HepG2 (cell line): ENCODE measurements around the gene FLAD1. TPM values are rescaled to one million over a fixed set of nuclear protein-coding genes. Genes with fewer than 3 reads are reported as not detected.
A peak's percentile ranks its signal among the peaks of the same experiment; 100 is the strongest.

Experiments
- ARID3A ChIP-seq: IDR thresholded peaks from 2 replicates; pipeline ENCODE4 v1.6.1; 2012; ENCODE audit warnings: low read depth, low read length, improper control_type of control experiment
- CBX5 ChIP-seq: sonication (generic); formaldehyde crosslinking; IDR thresholded peaks from 2 replicates; pipeline ENCODE4 v1.4.0; 2020; ENCODE audit warnings: missing genetic modification reagents, borderline replicate concordance
- DDIT3 ChIP-seq: sonication (generic); formaldehyde crosslinking; IDR thresholded peaks from 2 replicates; pipeline ENCODE4 v1.4.0; 2020; ENCODE audit warnings: mild to moderate bottlenecking, missing genetic modification reagents
- HES4 ChIP-seq: sonication (generic); formaldehyde crosslinking; IDR thresholded peaks from 2 replicates; pipeline ENCODE4 v1.9.0; 2021; ENCODE audit warnings: mild to moderate bottlenecking, missing genetic modification reagents, borderline replicate concordance
- ISX ChIP-seq: sonication (generic); formaldehyde crosslinking; conservative IDR thresholded peaks from 2 replicates; pipeline ENCODE4 v1.5.0; 2020; ENCODE audit warnings: missing genetic modification reagents
- KMT2B ChIP-seq: IDR thresholded peaks from 2 replicates; pipeline ENCODE4 v1.6.1; 2016; ENCODE audit warnings: missing genetic modification reagents, missing compliant biosample characterization
- NONO ChIP-seq, 2 experiments: fragments of 450-650 bp in 1 of 2; sonication (generic) in 1 of 2; formaldehyde crosslinking in 1 of 2; IDR thresholded peaks in 1 of 2; conservative IDR thresholded peaks in 1 of 2; 2 replicates each; pipeline versions ENCODE4 v1.6.1 to v1.8.0; 2017 to 2022; ENCODE audit warnings: mild to moderate bottlenecking in 1 of 2, missing genetic modification reagents in 1 of 2, moderate library complexity in 1 of 2
- POLR2G ChIP-seq: fragments of 200-400 bp; formaldehyde crosslinking; IDR thresholded peaks from 2 replicates; pipeline ENCODE4 v1.6.1; 2018; ENCODE audit warnings: mild to moderate bottlenecking, low read depth, low read length, moderate library complexity
- PREB ChIP-seq: sonication (generic); formaldehyde crosslinking; IDR thresholded peaks from 2 replicates; pipeline ENCODE4 v1.4.0; 2020; ENCODE audit warnings: missing genetic modification reagents
- RCOR2 ChIP-seq: IDR thresholded peaks from 2 replicates; pipeline ENCODE4 v1.6.1; 2016; ENCODE audit warnings: missing biosample characterization, missing genetic modification reagents
- SMARCC2 ChIP-seq: fragments of 450-650 bp; IDR thresholded peaks from 2 replicates; pipeline ENCODE4 v1.6.1; 2017; ENCODE audit warnings: antibody characterized with exemption, mild to moderate bottlenecking
- SP5 ChIP-seq: IDR thresholded peaks from 2 replicates; pipeline ENCODE4 v1.6.1; 2016; ENCODE audit warnings: low read depth, borderline replicate concordance
- TCF7 ChIP-seq: sonication (generic); IDR thresholded peaks from 2 replicates; pipeline ENCODE4 v1.6.1; 2016; ENCODE audit warnings: antibody characterized with exemption, low read depth
- ZBTB21 ChIP-seq: sonication (generic); formaldehyde crosslinking; IDR thresholded peaks from 2 replicates; pipeline ENCODE4 v1.4.0; 2020; ENCODE audit warnings: missing genetic modification reagents
- ZBTB44 ChIP-seq: sonication (generic); formaldehyde crosslinking; IDR thresholded peaks from 2 replicates; pipeline ENCODE4 v1.4.0; 2020; ENCODE audit warnings: missing genetic modification reagents
- ZFYVE20 ChIP-seq: sonication (generic); formaldehyde crosslinking; IDR thresholded peaks from 2 replicates; pipeline ENCODE4 v1.8.0; 2023; ENCODE audit warnings: low read depth, mild to moderate bottlenecking, moderate library complexity, missing genetic modification reagents, borderline replicate concordance
- ZNF18 ChIP-seq: sonication (generic); formaldehyde crosslinking; IDR thresholded peaks from 2 replicates; pipeline ENCODE4 v1.8.0; 2022; ENCODE audit warnings: mild to moderate bottlenecking, missing genetic modification reagents; ENCODE audit not compliant: insufficient replicate concordance
- ZNF24 ChIP-seq: fragments of 450-650 bp; IDR thresholded peaks from 2 replicates; pipeline ENCODE4 v1.6.1; 2017; ENCODE audit warnings: antibody characterized with exemption, mild to moderate bottlenecking
- ZNF354B ChIP-seq: sonication (generic); formaldehyde crosslinking; IDR thresholded peaks from 2 replicates; pipeline ENCODE4 v1.8.0; 2022; ENCODE audit warnings: mild to moderate bottlenecking, missing genetic modification reagents
- ZNF558 ChIP-seq: sonication (generic); formaldehyde crosslinking; IDR thresholded peaks from 2 replicates; pipeline ENCODE4 v1.9.0; 2022; ENCODE audit warnings: mild to moderate bottlenecking, missing genetic modification reagents, borderline replicate concordance
- ZNF703 ChIP-seq: sonication (generic); formaldehyde crosslinking; IDR thresholded peaks from 2 replicates; pipeline ENCODE4 v1.5.1; 2020; ENCODE audit warnings: missing genetic modification reagents, mild to moderate bottlenecking, moderate library complexity, borderline replicate concordance
- ZNF850 ChIP-seq: sonication (generic); formaldehyde crosslinking; conservative IDR thresholded peaks from 2 replicates; pipeline ENCODE4 v1.9.0; 2021; ENCODE audit warnings: mild to moderate bottlenecking, missing genetic modification reagents
- polyA plus RNA-seq, 8 experiments: library from polyadenylated mRNA; depleted of rRNA in 3 of 8; stranded (reverse) in 7 of 8; unstranded in 1 of 8; fragments of >200 nt; fragmentation: Illumina TruSeq in 4 of 8; extraction: Trizol in 4 of 8; gene quantifications; 2 replicates each; pipeline versions ENCODE4 v1.2.1 to v1.2.3, GENCODE V29; 2011 to 2016; ENCODE audit warnings: low read depth in 4 of 8, missing spikeins in 1 of 8, mixed read lengths in 1 of 8; ENCODE audit not compliant: insufficient read depth in 1 of 8
- total RNA-seq, 5 experiments: library from RNA; depleted of rRNA; stranded (reverse); fragments of >200 nt; fragmentation: Illumina TruSeq; extraction: Trizol; gene quantifications; 2 replicates each; pipeline ENCODE4 v1.2.3, GENCODE V29; 2016; ENCODE audit warnings: low read depth in 1 of 5

The FLAD1 gene
- total and polyA plus RNA-seq, 2 of the 13 experiments (the other 11 are each of a cell fraction or from before 2014, with no cell fraction given), result 25.9 to 32.8 TPM

- TF ChIP-seq ZFYVE20 (CRISPR knock-in tag) (no peak; the same call in 1 of the 2 replicates), TCF7 (no peak), PREB (CRISPR knock-in tag) (0 out of 2 replicates have a peak, but pooled peaks have one; percentile 71), KMT2B (CRISPR knock-in tag) (peak; percentile 79; the same call in 1 of the 2 replicates), ZNF703 (0 out of 2 replicates have a peak, but pooled peaks have one; percentile 47), ZNF18 (CRISPR knock-in tag) (peak; percentile 81), ZBTB44 (CRISPR knock-in tag) (no peak), ZNF354B (CRISPR knock-in tag) (0 out of 2 replicates have a peak, but pooled peaks have one; percentile 76), NONO (IDR thresholded peaks at IDR 0.05) (no peak), NONO (CRISPR knock-in tag; conservative IDR thresholded peaks at IDR 0.05) (peak; percentile 85), ISX (CRISPR knock-in tag) (0 out of 2 replicates have a peak, but pooled peaks have one; percentile 71), POLR2G (peak; percentile 88), ARID3A (no peak), ZBTB21 (CRISPR knock-in tag) (no peak), SP5 (CRISPR knock-in tag) (peak; percentile 93), DDIT3 (CRISPR knock-in tag) (no peak), CBX5 (no peak), HES4 (CRISPR knock-in tag) (peak; percentile 69; the same call in 1 of the 2 replicates), SMARCC2 (no peak), ZNF558 (CRISPR knock-in tag) (peak; percentile 44; the same call in 1 of the 2 replicates), ZNF850 (CRISPR knock-in tag) (no peak; the same call in 1 of the 2 replicates), ZNF24 (no peak), RCOR2 (CRISPR knock-in tag) (no peak)
Measured at GRCh38 chr1:154961207-154962155, 21.7 kb upstream of the FLAD1 start, which contains the start of gene PYGO2 (continued).
